SK-N-MC (cell line): ENCODE results near the gene PLXNB2.

Experiments used
- DNase-seq: peaks from one replicate; pipeline ENCODE4 v3.0.0-alpha.2; 2011; ENCODE audit warnings: low read depth, low spot score
- H3K27ac ChIP-seq: fragments of 200-600 bp; sonication (generic); 2 replicates; pipeline ENCODE4 v1.5.1; 2016; ENCODE audit warnings: mixed run types
- H3K36me3 ChIP-seq: fragments of 200-600 bp; sonication (generic); 2 replicates; pipeline ENCODE4 v1.6.1; 2017; ENCODE audit warnings: antibody characterized with exemption, low read length, mixed read lengths; ENCODE audit not compliant: insufficient read depth
- H3K4me3 ChIP-seq: fragments of 200-600 bp; sonication (generic); 2 replicates; pipeline ENCODE4 v1.5.1; 2016
- H3K9ac ChIP-seq: fragments of 200-600 bp; sonication (generic); 2 replicates; pipeline ENCODE4 v1.8.0; 2017; ENCODE audit warnings: mixed run types, mixed read lengths; ENCODE audit not compliant: insufficient read length
- H3K9me3 ChIP-seq: fragments of 200-600 bp; sonication (generic); 2 replicates; pipeline ENCODE4 v1.6.1; 2017; ENCODE audit warnings: low read depth, mild to moderate bottlenecking, antibody characterized with exemption, low read length, moderate library complexity, mixed read lengths
- EZH2 ChIP-seq: fragments of 200-600 bp; sonication (generic); IDR thresholded peaks from one replicate; pipeline ENCODE4 v1.6.1; 2017; ENCODE audit warnings: antibody characterized with exemption
- FOXP2 ChIP-seq: optimal IDR thresholded peaks from 2 replicates; pipeline ENCODE3; 2011; ENCODE audit warnings: mild to moderate bottlenecking, moderate library complexity; ENCODE audit not compliant: insufficient read depth; ENCODE audit errors: extremely low read length, control extremely low read depth
- POLR2AphosphoS5 ChIP-seq: IDR thresholded peaks from 2 replicates; pipeline ENCODE4 v1.6.1; 2012; ENCODE audit warnings: mild to moderate bottlenecking, low read depth, low read length, borderline replicate concordance

Gene PLXNB2

DNA sequence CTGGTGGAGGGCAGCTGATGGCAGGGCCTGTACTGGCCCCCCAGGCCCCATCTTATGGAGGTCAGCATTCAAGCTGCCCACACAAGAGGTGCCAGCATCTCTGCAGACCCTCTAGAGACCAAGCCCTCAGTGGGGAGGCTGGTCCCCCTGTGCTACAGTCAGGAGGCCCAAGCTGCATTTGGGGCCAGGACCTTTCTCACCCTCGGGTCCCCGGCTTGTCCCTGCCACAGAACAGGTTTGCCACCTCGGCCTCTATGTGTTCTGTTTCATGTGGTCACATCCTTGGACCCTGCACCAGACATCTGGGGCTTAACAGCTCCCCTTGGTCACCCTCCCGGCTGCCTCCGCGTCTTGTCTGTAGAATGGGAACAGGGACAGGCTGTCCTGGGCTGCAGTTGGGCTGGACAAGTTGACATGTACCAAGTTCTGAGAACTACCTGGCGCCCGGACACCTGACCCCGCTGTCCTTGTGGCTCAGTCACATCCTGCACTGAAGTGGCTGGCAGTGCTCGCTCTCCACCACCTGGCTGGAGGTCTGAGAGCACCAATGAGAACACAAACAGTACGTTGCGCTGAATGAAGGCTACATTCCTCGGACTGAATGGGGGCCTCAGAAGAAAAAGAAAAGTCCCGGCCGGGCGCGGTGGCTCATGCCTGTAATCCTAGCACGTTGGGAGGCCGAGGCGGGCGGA lies 2.7 kb upstream of the PLXNB2 start:
- DNase-seq = no peak
- no peak for TF ChIP-seq POLR2AphosphoS5
- no peak for TF ChIP-seq EZH2
- no peak for TF ChIP-seq FOXP2
- Histone ChIP-seq H3K27ac (no peak overlapping the region), H3K36me3 (no peaks in the 10 kb centered on the region), H3K4me3 (no peak overlapping the region), H3K9ac (no peak overlapping the region), H3K9me3 (no peaks in the 10 kb centered on the region)

DNA sequence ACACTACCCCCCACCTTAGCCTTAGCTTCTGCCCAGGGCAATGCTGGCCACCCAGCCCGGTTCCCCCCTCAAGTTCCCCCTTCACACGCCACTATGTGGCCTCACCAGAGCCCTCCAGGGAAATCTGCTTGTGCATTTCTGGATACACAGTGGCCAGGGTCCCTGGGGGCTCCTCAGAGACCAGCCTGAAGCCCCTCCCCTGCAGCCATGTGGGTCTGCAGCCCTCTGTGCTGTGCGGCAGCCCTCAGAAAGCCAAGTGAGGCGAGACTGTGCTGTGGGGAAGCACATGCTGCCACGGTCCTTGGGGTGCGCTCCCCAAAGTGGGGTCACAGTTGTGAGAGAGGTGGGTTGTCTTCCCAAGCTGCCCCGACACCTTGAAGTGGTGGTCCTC lies 2.1 kb upstream of the PLXNB2 start:
- no peak for DNase-seq
- no peak overlapping the region for H3K27ac ChIP-seq
- H3K9me3 ChIP-seq = no peaks in the 10 kb centered on the region
- TF ChIP-seq POLR2AphosphoS5 = no peak
- no peak for TF ChIP-seq FOXP2
- TF ChIP-seq EZH2 = no peak
- H3K4me3 ChIP-seq = no peak overlapping the region
- H3K9ac ChIP-seq = no peak overlapping the region
- no peaks in the 10 kb centered on the region for H3K36me3 ChIP-seq

DNA sequence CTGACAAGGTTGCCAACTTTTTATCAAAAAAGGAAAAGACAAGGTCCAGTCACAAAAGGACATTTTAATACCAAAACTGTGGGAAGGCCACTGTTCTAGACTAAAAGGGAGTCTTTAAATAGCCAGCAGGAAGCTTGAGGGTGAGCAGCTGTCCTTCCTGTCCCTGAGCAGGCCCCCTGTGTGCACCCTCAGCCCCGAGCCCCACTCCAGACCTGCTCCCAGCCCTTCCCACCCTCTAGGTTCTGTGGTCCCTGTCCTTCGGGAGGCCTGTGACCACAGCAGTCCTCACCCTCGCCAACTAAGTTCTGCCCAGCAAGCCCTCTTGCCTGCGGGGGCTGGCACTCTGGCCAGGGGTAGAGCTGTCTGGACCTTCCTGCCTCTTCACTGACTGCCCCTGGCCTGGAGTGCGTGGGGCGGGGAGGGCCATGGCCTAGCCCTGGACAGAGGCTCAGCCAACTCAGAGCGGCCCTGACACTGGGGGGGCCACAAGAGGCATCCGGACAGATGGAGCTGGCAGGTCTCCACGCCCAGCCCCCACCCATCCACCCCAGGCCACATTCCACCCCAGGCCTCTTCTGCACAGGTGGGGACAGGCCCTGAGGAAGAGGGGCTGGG lies 1.6 kb upstream of the PLXNB2 start:
- Histone ChIP-seq H3K4me3 (no peak overlapping the region), H3K27ac (peak overlapping the region; percentile 44), H3K9me3 (no peaks in the 10 kb centered on the region), H3K9ac (no peak overlapping the region), H3K36me3 (no peaks in the 10 kb centered on the region)
- no peak for DNase-seq
- TF ChIP-seq FOXP2 (no peak), POLR2AphosphoS5 (no peak), EZH2 (no peak)

DNA sequence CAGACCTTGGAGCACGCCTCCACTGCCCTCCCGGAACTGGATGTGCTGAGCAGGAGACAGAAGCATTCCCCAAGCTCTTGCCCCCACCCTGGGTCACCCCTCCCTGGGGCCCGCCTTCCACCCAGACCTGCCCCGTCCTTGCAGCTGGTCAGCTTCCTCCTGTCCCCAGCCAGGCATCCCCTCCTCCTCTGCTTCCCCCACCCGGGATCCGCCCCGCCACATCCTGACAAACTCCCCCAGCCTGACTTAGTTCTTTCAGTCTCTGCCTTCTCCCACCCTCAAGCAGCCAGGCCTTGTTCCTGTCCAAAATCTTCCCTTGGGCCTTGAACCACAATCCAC lies 1.1 kb upstream of the PLXNB2 start:
- TF ChIP-seq POLR2AphosphoS5 = no peak
- no peak for TF ChIP-seq EZH2
- no peak for TF ChIP-seq FOXP2
- no peak for DNase-seq
- Histone ChIP-seq H3K36me3 (no peaks in the 10 kb centered on the region), H3K27ac (peak overlapping the region; percentile 44), H3K9me3 (no peaks in the 10 kb centered on the region), H3K9ac (no peak overlapping the region), H3K4me3 (no peak overlapping the region)

DNA sequence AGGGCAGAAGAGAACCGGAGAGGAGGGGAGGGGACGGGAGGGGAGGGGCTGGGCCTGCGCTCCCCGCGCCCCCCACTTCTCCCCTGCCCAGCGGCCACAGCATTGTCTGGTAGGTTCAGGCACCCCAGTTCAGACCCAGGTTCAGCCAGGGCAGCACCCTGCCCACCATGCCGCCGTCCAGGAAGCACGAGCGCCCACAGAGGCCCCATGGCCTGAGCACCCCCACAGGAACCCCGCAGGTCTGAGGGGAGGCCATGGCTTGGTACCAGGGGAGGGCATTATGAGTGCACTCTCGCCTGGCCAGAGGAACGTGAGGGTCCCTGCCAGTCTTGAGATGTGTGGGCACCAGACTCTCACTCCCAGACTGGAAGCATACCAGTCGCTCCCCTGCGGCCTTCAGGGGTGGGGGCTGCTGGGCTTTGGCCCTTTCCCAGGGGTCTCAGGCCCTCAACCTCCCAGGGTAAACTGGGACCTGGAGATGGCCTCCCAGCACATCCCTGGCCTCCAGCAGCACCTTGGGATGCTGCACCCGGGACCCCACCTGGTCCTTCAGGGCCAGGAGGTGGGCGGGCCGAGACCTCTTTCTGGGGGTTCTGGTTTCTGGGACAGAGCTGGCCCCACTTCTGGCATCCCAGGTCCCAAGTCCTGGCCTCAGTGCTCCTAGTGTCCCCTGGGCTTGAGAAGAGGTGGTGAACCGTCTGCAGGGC lies 597 bp upstream of the PLXNB2 start:
- 0 out of 2 replicates have a peak overlapping the region, but pooled peaks have one; percentile 31 for H3K27ac ChIP-seq
- no peak overlapping the region for H3K9ac ChIP-seq
- TF ChIP-seq EZH2 = no peak
- no peak for TF ChIP-seq POLR2AphosphoS5
- no peak for TF ChIP-seq FOXP2
- no peaks in the 10 kb centered on the region for H3K36me3 ChIP-seq
- no peaks in the 10 kb centered on the region for H3K9me3 ChIP-seq
- no peak overlapping the region for H3K4me3 ChIP-seq
- no peak for DNase-seq

DNA sequence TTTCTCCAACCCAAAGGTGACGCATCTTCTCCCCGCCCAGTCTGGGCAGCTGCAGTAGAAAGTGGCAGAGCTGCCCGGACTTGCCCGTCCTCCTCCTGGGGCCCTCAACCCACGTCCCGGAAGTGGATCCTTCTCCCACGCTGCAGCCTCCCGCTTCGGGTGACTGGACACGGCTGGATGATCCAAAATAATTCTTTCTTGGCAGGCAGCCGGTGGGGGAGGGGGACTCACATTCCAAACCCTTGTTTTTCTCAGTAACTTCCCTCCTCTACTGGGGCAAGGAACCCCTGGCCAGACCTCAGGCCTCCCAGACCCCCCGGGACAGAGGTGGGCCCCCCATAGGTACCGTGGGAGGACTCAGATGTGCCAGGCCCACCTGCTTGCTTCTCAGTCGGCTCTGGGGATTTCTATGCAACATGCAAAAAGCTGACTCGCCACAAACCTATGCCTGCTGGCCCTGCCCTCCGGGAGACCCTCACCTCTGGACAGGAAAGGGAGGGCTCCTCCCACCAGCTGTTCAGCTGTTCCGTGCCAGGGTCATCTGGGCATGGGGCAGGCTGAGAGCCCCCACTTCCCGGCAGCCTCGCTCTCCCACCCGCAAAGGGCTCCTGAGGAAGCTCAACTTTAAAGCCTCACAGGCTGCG lies 1.4 kb downstream of the PLXNB2 start:
- H3K36me3 ChIP-seq = no peaks in the 10 kb centered on the region
- H3K4me3 ChIP-seq = peak overlapping the region; percentile 85
- DNase-seq = no peak
- no peaks in the 10 kb centered on the region for H3K9me3 ChIP-seq
- H3K27ac ChIP-seq = peak overlapping the region; percentile 7; the same call in 1 of the 2 replicates
- TF ChIP-seq EZH2 = no peak
- H3K9ac ChIP-seq = peak overlapping the region; percentile 87

DNA sequence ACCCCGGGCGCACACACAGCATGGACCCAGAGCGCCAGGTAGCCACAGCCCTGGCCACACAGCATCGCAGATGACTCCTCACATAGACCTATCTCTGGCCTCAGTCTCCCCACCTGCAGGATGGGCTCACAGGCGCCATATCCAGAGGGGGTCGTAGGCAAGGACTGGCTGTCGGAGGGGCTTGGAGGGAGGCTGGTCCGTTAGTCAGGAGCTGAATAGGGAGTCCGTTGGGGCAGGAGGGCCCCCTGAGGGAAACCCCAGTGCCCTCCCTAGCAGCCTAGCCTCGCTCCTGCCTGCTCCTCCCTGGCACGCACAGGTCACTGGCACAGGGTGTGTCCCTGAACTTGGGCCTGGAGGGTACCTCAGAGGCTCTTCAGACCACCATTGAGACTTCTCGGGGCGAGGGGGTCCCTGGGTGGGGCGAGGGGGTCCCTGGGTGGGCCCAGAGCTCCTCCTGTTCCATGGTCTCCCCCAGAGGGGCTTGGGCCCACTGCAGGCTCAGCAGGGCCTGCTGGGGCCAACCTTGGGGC lies 2.0 kb downstream of the PLXNB2 start:
- no peak for TF ChIP-seq POLR2AphosphoS5
- TF ChIP-seq EZH2 = no peak
- no peak for TF ChIP-seq FOXP2

DNA sequence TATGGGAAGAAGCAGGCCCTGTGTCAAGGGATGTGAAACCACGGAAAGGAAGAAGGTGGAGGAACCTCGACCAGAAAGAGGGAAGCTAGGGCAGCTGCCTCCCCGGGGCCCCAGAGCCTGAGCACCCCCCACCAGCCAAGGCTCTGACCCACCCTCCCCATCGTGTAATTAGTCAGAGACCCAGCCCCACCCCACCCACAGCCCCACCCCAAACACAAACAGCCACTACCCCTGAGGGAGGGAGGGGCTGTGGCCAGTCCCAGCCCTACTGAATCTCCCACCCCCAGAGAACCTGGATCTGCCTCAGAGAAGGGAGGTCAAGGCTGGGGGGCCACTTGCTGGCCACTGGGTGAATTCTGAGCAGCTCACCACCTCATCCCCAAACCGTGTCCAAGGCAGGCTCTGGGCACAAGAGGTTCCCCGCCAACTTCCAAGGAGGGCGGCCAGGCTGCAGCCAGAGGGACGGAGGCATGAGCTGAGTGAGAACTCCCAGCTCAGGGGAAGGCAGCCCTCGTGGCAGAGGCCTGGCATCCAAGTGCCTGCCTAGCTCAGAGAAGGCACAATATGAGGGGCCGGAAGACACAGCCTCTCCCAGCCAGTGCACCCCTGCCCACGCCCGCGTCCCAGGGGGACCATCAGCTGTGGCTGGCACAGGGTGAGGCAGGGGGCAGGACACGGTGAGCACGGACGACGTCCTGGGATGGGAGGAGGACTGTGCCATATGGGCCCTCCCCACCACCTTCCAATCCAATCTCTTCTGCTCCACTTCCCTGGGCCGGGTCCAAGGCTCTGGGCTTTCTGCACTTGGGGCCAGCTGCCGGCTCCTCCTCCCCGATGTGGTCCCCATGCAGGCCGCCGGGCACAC lies 2.7 kb downstream of the PLXNB2 start:
- peak overlapping the region; percentile 42; the same call in 1 of the 2 replicates for H3K27ac ChIP-seq
- DNase-seq = no peak
- H3K4me3 ChIP-seq = peak overlapping the region; percentile 85

More for the DNA sequence above, 2.0 kb downstream of the PLXNB2 start:
- Histone ChIP-seq H3K9me3 (no peaks in the 10 kb centered on the region), H3K36me3 (no peaks in the 10 kb centered on the region), H3K4me3 (peak overlapping the region; percentile 85), H3K27ac (peak overlapping the region; percentile 7; the same call in 1 of the 2 replicates), H3K9ac (peak overlapping the region; percentile 87)
- no peak for DNase-seq

More for the DNA sequence above, 2.7 kb downstream of the PLXNB2 start:
- H3K9me3 ChIP-seq = no peaks in the 10 kb centered on the region
- no peak for TF ChIP-seq FOXP2
- TF ChIP-seq EZH2 = no peak
- no peak for TF ChIP-seq POLR2AphosphoS5
- H3K36me3 ChIP-seq = no peaks in the 10 kb centered on the region
- H3K9ac ChIP-seq = peak overlapping the region; percentile 37
